PC-9 (cell line): Measurements from ENCODE around the gene PTPN20.

ENCODE experiments used
- CTCF ChIP-seq: fragments of 200-600 bp; sonication (generic); conservative IDR thresholded peaks from 2 replicates; pipeline ENCODE4 v1.6.1; 2017; ENCODE audit warnings: mixed run types, antibody characterized with exemption, mild to moderate bottlenecking, moderate library complexity
- EZH2 ChIP-seq: fragments of 200-600 bp; sonication (generic); IDR thresholded peaks from 2 replicates; pipeline ENCODE4 v1.8.0; 2017; ENCODE audit warnings: antibody characterized with exemption, low read depth

- TF ChIP-seq EZH2 (no peak), CTCF (no peak)
Measured at GRCh38 chr10:47025253-47025539, 114.0 kb downstream of the PTPN20 start.
